MCF 10A (cell line): Measurements from ENCODE around the gene MYMK. TPM values are rescaled to one million over a fixed set of nuclear protein-coding genes. Genes with fewer than 3 reads are reported as not detected.

ENCODE experiments used
- BruUV-seq: library from RNA; stranded (reverse); fragments of 400-500 nt; replicated peaks from 2 replicates; lab custom pipeline; 2021; lab: Mats Ljungman, UMichigan
- CTCF ChIA-PET: fragments of 300-600 bp; sonication (Branson Sonifier 250); formaldehyde crosslinking; extraction: SDS; loops from one replicate; lab custom pipeline; 2021; ENCODE audit warnings: antibody characterized with exemption, inconsistent platforms; lab: Yijun Ruan, JAX
- POLR2A ChIA-PET: fragments of 300-600, 350-650 bp; sonication (Branson Sonifier 250); formaldehyde crosslinking; extraction: SDS; loops from one replicate; lab custom pipeline; 2020; ENCODE audit warnings: antibody characterized with exemption, inconsistent platforms; lab: Yijun Ruan, JAX
- DNase-seq: peaks from one replicate; pipeline ENCODE4 v3.0.0-alpha.2; 2018; ENCODE audit not compliant: unreplicated experiment
- H3K27ac Mint-ChIP-seq: one replicate; pipeline ENCODE4 v1.8.0; 2022; ENCODE audit warnings: mild to moderate bottlenecking, low read depth, mixed read lengths; ENCODE audit not compliant: unreplicated experiment
- H3K27me3 Mint-ChIP-seq: one replicate; pipeline ENCODE4 v1.8.0; 2022; ENCODE audit warnings: mixed read lengths; ENCODE audit not compliant: insufficient read depth, unreplicated experiment
- H3K36me3 Mint-ChIP-seq: one replicate; pipeline ENCODE4 v1.8.0; 2022; ENCODE audit warnings: mild to moderate bottlenecking, moderate library complexity, mixed read lengths; ENCODE audit not compliant: insufficient read depth, unreplicated experiment
- H3K4me1 Mint-ChIP-seq: one replicate; pipeline ENCODE4 v1.8.0; 2022; ENCODE audit warnings: mixed read lengths; ENCODE audit not compliant: insufficient read depth, unreplicated experiment
- H3K4me3 Mint-ChIP-seq: one replicate; pipeline ENCODE4 v1.8.0; 2022; ENCODE audit warnings: mild to moderate bottlenecking, moderate library complexity, mixed read lengths; ENCODE audit not compliant: unreplicated experiment
- H3K9me3 Mint-ChIP-seq: one replicate; pipeline ENCODE4 v1.8.0; 2022; ENCODE audit warnings: mixed read lengths; ENCODE audit not compliant: unreplicated experiment
- intact Hi-C: fragments of 100-400 bp; cut with micrococcal nuclease; formaldehyde crosslinking; loops from 2 replicates; pipeline ENCODE4 v1.14.1; 2022
- total RNA-seq: library from RNA; stranded (reverse); gene quantifications from 2 replicates; pipeline ENCODE4 v1.2.3, GENCODE V29; 2022
- TF ChIP-seq, protein P1 (sequence below): fragments of 200-600 bp; IDR thresholded peaks from one replicate; pipeline ENCODE4 v1.8.0; 2022; ENCODE audit warnings: antibody characterized with exemption, mild to moderate bottlenecking; ENCODE audit not compliant: unreplicated experiment

MYMK gene
- total RNA-seq, 1 experiment from 2014 or later, result not detected

DNA sequence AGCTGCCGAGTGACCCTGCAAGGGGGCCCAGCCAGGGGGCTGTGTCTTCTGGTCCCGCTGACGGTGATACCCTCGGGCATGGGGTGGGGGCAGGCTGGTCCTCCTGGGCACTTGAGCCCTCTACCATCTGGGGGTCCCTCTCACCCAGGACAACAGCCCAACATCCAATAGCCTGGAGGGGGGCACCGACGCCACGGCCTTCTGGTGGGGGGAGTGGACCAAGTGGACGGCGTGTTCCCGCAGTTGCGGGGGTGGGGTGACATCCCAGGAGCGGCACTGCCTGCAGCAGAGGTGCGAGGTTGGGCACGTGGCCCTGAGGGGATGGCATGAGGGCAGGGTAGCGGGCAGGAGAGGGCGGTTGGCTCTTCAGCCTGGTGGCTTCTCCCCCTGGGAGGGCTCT, 12.5 kb upstream of the MYMK start:
- intact Hi-C loops, result no loop called here
- CTCF ChIA-PET, result no interaction called here

DNA sequence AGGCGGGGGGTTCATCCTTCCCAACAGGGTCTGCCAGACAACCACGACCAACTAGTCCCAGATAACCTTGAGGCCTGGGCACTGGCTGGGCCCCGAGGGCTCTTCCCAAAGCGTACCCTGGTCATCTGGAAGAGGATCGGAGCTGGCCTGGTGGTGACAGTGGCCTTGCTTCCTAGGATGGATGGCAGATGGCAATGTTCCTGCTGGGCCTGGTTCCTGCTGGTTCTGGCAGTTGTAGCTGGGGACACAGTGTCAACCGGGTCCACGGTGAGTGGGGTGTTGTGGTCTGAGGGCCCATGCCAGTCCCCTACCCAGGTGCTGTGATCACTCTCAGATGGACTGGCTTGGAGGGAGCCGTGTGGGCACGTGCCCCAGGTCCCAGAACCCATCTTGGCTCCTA, 11.8 kb upstream of the MYMK start:
- CTCF ChIA-PET, result no interaction called here
- H3K36me3 Mint-ChIP-seq, result no peaks in the 10 kb centered on the region
- no peak overlapping the region for H3K27ac Mint-ChIP-seq
- intact Hi-C loops, result no loop called here
- DNase-seq, result no peak
- POLR2A ChIA-PET, result no interaction called here
- no peak overlapping the region for H3K4me3 Mint-ChIP-seq
- peaks cover 48% of the 10 kb centered on the region for H3K27me3 Mint-ChIP-seq
- no peaks in the 10 kb centered on the region for H3K9me3 Mint-ChIP-seq
- TF ChIP-seq, protein P1, sequence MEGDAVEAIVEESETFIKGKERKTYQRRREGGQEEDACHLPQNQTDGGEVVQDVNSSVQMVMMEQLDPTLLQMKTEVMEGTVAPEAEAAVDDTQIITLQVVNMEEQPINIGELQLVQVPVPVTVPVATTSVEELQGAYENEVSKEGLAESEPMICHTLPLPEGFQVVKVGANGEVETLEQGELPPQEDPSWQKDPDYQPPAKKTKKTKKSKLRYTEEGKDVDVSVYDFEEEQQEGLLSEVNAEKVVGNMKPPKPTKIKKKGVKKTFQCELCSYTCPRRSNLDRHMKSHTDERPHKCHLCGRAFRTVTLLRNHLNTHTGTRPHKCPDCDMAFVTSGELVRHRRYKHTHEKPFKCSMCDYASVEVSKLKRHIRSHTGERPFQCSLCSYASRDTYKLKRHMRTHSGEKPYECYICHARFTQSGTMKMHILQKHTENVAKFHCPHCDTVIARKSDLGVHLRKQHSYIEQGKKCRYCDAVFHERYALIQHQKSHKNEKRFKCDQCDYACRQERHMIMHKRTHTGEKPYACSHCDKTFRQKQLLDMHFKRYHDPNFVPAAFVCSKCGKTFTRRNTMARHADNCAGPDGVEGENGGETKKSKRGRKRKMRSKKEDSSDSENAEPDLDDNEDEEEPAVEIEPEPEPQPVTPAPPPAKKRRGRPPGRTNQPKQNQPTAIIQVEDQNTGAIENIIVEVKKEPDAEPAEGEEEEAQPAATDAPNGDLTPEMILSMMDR, result no peak
- no TSS peak for BruUV-seq
- no peaks in the 10 kb centered on the region for H3K4me1 Mint-ChIP-seq

More for the DNA sequence above, 12.5 kb upstream of the MYMK start:
- TF ChIP-seq, protein P1, result no peak
- POLR2A ChIA-PET, result no interaction called here
- Mint-ChIP-seq H3K27me3 (peaks cover 41% of the 10 kb centered on the region), H3K9me3 (no peaks in the 10 kb centered on the region), H3K4me3 (no peak overlapping the region), H3K4me1 (no peaks in the 10 kb centered on the region), H3K27ac (no peak overlapping the region), H3K36me3 (no peaks in the 10 kb centered on the region)
- DNase-seq, result no peak
- BruUV-seq, result no TSS peak

DNA sequence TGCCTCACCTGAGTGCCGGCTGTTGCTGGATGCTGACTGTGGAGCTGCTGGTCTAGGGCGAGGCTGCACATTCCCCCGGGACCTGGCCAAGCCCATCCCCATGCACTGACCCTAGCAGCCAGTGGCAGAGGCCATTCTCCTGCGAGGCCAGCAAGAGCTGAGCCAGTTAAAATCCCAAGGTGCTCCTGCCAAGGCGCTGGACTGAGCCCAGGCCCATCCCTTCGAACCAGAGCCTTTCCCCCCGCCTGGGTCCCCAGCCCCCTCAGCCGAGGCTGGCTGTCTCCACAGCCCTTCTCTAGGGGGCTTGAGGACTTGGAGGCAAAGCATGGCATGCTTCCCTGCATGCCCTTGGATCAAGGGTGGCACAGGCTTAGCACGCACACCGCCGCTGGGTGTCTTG, 11.3 kb upstream of the MYMK start:
- POLR2A ChIA-PET, result no interaction called here
- intact Hi-C loops, result no loop called here

DNA sequence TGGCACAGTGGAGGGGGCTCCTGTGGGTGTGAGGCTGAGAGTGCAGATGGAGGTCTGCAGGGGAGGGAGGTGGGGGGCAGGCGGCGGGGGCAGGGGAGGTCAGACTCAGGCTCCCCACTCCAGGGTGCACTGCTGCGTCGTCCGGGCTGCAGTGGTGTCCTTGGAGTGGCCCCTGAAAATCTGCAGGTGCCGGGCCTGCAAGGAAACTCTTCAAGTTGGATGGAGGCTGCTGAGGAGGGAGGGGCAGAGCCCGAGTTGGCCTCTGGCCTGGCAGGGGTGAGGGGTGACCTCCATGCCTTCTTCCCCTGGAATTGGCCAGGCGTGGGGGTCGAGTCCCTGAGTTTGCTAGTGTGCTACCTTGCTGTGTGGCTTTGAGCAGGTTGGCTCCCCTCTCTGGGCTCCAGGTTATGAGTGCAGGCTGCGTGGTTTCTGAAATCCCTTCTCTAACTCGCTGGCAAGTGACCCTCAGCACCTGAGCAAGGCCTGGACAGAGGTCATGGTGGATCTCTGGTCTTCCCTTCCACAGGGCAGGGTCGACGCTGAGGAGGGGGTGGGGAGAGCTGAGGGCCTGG, 10.6 kb upstream of the MYMK start:
- H3K4me3 Mint-ChIP-seq, result no peak overlapping the region
- ChIA-PET POLR2A (no interaction called here), CTCF (no interaction called here)
- no peaks in the 10 kb centered on the region for H3K9me3 Mint-ChIP-seq
- no peak for DNase-seq
- no peaks in the 10 kb centered on the region for H3K36me3 Mint-ChIP-seq
- TF ChIP-seq, protein P1, result no peak
- intact Hi-C loops, result no loop called here
- H3K27ac Mint-ChIP-seq, result no peak overlapping the region
- H3K4me1 Mint-ChIP-seq, result no peaks in the 10 kb centered on the region
- H3K27me3 Mint-ChIP-seq, result peaks cover 50% of the 10 kb centered on the region
- no TSS peak for BruUV-seq

More for the DNA sequence above, 11.3 kb upstream of the MYMK start:
- no TSS peak for BruUV-seq
- no peaks in the 10 kb centered on the region for H3K9me3 Mint-ChIP-seq
- H3K4me1 Mint-ChIP-seq, result no peaks in the 10 kb centered on the region
- no peak for DNase-seq
- H3K27me3 Mint-ChIP-seq, result peaks cover 49% of the 10 kb centered on the region
- TF ChIP-seq, protein P1, result no peak
- H3K4me3 Mint-ChIP-seq, result no peak overlapping the region
- H3K27ac Mint-ChIP-seq, result no peak overlapping the region
- H3K36me3 Mint-ChIP-seq, result no peaks in the 10 kb centered on the region
- CTCF ChIA-PET, result no interaction called here
